ENCODE data around the gene CLHC1. TPM values are rescaled to one million over a fixed set of nuclear protein-coding genes. Genes with fewer than 3 reads are reported as not detected.
A peak's percentile ranks its signal among the peaks of the same experiment; 100 is the strongest.

Gene CLHC1
- total and polyA plus RNA-seq, 10 of the 15 experiments (the other 5 are each of a cell fraction or from before 2014, with no cell fraction given), result 2.6 to 6.8 (median 4.7) TPM

DNA sequence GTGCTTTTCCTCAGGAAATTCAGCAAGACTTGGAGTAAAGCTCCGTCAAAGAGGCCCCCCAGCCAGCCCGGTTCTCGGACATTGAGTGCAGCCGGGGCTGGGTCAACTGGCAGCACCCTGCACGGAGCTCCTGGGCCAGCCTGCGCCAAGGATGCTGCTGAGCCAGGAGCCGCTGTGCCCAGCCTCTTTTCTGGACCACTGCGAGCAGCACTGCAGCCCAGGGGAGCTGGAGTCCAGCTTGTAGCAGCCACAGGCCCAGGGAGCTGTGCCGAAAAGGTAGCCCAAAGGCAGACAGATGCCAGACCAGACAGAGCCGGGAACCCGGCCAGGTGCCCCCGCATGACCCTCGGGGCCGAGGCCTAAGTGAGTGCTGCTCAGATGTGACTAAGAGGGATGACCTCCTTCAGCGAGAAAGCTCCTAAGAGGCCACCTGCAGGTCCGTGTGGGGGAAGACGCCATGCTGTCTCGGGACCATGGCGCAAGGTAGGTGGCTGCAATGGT is 7.3 kb downstream of the CLHC1 start (continued):
- TF ChIP-seq, protein P1, sequence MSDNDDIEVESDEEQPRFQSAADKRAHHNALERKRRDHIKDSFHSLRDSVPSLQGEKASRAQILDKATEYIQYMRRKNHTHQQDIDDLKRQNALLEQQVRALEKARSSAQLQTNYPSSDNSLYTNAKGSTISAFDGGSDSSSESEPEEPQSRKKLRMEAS (IDR thresholded peaks at IDR 0.05; ENCODE audit: low read depth, low read length), result no peak
- TF ChIP-seq YBX1 (IDR thresholded peaks at IDR 0.05) (no peak), ZNF207 (IDR thresholded peaks at IDR 0.05; ENCODE audit: borderline replicate concordance) (no peak), NFYA (IDR thresholded peaks at IDR 0.05; ENCODE audit: borderline replicate concordance, low read depth, low read length) (no peak), NR2C2 (IDR thresholded peaks at IDR 0.05; ENCODE audit: borderline replicate concordance, control insufficient read depth, insufficient read length, low read depth) (no peak), KDM1A (IDR thresholded peaks at IDR 0.05; ENCODE audit: borderline replicate concordance) (no peak)

DNA sequence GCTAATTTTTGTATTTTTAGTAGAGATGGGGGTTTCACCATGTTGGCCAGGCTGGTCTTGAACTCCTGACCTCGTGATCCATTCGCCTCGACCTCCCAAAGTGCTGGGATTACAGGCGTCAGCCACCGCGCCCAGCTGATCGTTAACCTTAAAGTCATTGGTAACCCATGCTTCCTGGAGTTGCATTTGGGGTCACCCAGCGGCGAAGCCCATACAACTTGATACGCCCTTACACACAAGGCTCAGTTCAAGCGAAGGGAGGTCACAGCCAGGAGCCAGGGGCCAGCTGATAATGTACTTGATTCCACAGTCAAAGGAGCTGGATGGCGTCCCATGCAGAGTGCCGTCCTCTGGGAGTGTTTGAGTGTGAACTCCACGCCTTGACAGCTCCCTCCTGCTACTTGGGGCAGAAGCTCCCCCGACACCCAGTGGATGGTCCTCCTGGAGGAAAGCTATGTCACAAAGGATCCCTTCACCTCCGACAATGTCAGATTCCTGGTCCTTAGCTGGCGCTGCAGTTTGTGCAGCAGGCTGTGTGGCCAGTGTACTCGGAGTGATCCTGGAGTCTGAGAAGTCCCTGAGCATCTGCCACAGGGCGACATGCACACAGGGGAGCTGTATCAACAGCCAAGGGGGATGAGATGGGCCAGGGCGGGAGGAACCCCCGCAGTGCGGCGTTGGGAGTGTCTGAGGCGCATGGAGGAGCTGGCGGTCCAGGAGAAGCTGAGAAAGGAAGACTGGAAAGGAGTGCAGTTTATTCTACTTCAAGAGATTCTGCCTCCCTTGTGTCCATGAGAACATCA is 7.9 kb downstream of the CLHC1 start:
- H3K4me3 ChIP-seq, result no peak overlapping the region
- H3K79me2 ChIP-seq (ENCODE audit: control insufficient read depth, insufficient read depth, low read length), result peaks cover 7% of the 10 kb centered on the region
- no peak overlapping the region for H3K9ac ChIP-seq (ENCODE audit: control insufficient read depth, insufficient read depth, low read length)
- SMC1A ChIA-PET (ENCODE audit: uncharacterized antibody, unreplicated experiment), result interaction anchor here (1.0 to 1.6 kb wide), 2 partner anchors 72 to 210 kb away, joined by 3 to 4 read pairs; no protein-coding TSS in a partner anchor
- WGBS (ENCODE audit: insufficient coverage, insufficient replicate concordance, low lambda C conversion rate, missing lambda C conversion rate), result 95% methylated on average over 25 of the region's 25 CpGs
- RAD21 ChIA-PET (ENCODE audit: unreplicated experiment), result no interaction called here
- no peak for FAIRE-seq
- no peaks in the 10 kb centered on the region for H3K27me3 ChIP-seq (replicated peaks in 1 of 2; ENCODE audit: control insufficient read depth in 2 of 2, insufficient read depth in 2 of 2, low read length in 1 of 2)
- ATAC-seq, result no peak
- H3K27ac ChIP-seq (ENCODE audit: control insufficient read depth, insufficient read depth), result no peak overlapping the region
- DNase-seq (ENCODE audit: low read depth, low spot score), result no peak
- in situ Hi-C loops (cut with MboI) (no loop called here), intact Hi-C loops (cut with micrococcal nuclease; ENCODE audit: unreplicated experiment) (no loop called here)
- H3K9me3 ChIP-seq (replicated peaks; ENCODE audit: control insufficient read depth, insufficient read depth, low read length), result no peaks in the 10 kb centered on the region
- POLR2A ChIA-PET, result interaction anchor here (1.0 kb wide), 1 partner anchor 51 kb away, joined by 3 read pairs; no protein-coding TSS in a partner anchor
- H3K4me2 ChIP-seq (ENCODE audit: control insufficient read depth, insufficient read depth), result peak overlapping the region; percentile 33; the same call in 1 of the 2 replicates
- TF ChIP-seq, protein P2, sequence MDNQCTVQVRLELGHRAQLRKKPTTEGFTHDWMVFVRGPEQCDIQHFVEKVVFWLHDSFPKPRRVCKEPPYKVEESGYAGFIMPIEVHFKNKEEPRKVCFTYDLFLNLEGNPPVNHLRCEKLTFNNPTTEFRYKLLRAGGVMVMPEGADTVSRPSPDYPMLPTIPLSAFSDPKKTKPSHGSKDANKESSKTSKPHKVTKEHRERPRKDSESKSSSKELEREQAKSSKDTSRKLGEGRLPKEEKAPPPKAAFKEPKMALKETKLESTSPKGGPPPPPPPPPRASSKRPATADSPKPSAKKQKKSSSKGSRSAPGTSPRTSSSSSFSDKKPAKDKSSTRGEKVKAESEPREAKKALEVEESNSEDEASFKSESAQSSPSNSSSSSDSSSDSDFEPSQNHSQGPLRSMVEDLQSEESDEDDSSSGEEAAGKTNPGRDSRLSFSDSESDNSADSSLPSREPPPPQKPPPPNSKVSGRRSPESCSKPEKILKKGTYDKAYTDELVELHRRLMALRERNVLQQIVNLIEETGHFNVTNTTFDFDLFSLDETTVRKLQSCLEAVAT (IDR thresholded peaks at IDR 0.05), result peak; percentile 97
- TF ChIP-seq, protein P3, sequence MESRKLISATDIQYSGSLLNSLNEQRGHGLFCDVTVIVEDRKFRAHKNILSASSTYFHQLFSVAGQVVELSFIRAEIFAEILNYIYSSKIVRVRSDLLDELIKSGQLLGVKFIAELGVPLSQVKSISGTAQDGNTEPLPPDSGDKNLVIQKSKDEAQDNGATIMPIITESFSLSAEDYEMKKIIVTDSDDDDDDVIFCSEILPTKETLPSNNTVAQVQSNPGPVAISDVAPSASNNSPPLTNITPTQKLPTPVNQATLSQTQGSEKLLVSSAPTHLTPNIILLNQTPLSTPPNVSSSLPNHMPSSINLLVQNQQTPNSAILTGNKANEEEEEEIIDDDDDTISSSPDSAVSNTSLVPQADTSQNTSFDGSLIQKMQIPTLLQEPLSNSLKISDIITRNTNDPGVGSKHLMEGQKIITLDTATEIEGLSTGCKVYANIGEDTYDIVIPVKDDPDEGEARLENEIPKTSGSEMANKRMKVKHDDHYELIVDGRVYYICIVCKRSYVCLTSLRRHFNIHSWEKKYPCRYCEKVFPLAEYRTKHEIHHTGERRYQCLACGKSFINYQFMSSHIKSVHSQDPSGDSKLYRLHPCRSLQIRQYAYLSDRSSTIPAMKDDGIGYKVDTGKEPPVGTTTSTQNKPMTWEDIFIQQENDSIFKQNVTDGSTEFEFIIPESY (IDR thresholded peaks at IDR 0.05), result peak; percentile 50; the same call in 1 of the 2 replicates
- TF ChIP-seq, protein P4, sequence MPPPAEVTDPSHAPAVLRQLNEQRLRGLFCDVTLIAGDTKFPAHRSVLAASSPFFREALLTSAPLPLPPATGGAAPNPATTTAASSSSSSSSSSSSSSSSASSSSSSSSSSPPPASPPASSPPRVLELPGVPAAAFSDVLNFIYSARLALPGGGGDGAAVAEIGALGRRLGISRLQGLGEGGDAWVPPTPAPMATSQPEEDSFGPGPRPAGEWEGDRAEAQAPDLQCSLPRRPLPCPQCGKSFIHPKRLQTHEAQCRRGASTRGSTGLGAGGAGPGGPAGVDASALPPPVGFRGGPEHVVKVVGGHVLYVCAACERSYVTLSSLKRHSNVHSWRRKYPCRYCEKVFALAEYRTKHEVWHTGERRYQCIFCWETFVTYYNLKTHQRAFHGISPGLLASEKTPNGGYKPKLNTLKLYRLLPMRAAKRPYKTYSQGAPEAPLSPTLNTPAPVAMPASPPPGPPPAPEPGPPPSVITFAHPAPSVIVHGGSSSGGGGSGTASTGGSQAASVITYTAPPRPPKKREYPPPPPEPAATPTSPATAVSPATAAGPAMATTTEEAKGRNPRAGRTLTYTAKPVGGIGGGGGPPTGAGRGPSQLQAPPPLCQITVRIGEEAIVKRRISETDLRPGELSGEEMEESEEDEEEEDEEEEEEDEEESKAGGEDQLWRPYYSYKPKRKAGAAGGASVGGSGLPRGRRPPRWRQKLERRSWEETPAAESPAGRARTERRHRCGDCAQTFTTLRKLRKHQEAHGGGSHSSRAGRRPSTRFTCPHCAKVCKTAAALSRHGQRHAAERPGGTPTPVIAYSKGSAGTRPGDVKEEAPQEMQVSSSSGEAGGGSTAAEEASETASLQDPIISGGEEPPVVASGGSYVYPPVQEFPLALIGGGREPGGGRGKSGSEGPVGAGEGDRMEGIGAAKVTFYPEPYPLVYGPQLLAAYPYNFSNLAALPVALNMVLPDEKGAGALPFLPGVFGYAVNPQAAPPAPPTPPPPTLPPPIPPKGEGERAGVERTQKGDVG (CRISPR knock-in tag; IDR thresholded peaks at IDR 0.05), result no peak
- TF ChIP-seq CBX3 (IDR thresholded peaks at IDR 0.05; ENCODE audit: borderline replicate concordance, low read depth), result no peak
- CTCF ChIA-PET, result interaction anchor here (0.7 to 1.7 kb wide), 3 partner anchors 11 to 147 kb away, joined by 3 to 4 read pairs (median 3); no protein-coding TSS in a partner anchor
- no TSS peak for BruUV-seq (replicated peaks)
- H3K36me3 ChIP-seq (ENCODE audit: control insufficient read depth in 2 of 2, insufficient read depth in 2 of 2, low read length in 1 of 2), result peaks cover 0 to 4% of the 10 kb centered on the region in 2 experiments; a peak in 1 of 4 replicates
- no peaks in the 10 kb centered on the region; the same call in 1 of the 2 replicates for H3K4me1 ChIP-seq (ENCODE audit: control insufficient read depth, insufficient read depth, low read length)
- H4K20me1 ChIP-seq (ENCODE audit: control insufficient read depth, insufficient read depth), result no peaks in the 10 kb centered on the region
- peak overlapping the region; percentile 34; the same call in 1 of the 2 replicates for H2AFZ ChIP-seq (ENCODE audit: control insufficient read depth, low read depth, low read length)
